ENCODE measurements around the gene GP1BB. TPM values are rescaled to one million over a fixed set of nuclear protein-coding genes. Genes with fewer than 3 reads are reported as not detected.

Gene GP1BB
- total RNA-seq, 2 experiments from 2014 or later = not detected

GRCh38 chr22:19757985-19758895 is 34.9 kb downstream of the GP1BB start:
- CTCF ChIA-PET = interaction anchor here (0.8 kb wide), 1 partner anchor 32 kb away, joined by 3 read pairs; no protein-coding TSS in a partner anchor
- H3K36me3 Mint-ChIP-seq (ENCODE audit: low read depth) = peaks cover 5% of the 10 kb centered on the region
- POLR2A ChIA-PET = no interaction called here
- H3K4me1 Mint-ChIP-seq = peaks cover 25% of the 10 kb centered on the region
- H3K9me3 Mint-ChIP-seq = no peaks in the 10 kb centered on the region
- no peak overlapping the region for H3K27ac Mint-ChIP-seq
- H3K4me3 Mint-ChIP-seq = no peak overlapping the region
- DNase-seq = no peak
- H3K27me3 Mint-ChIP-seq = peaks cover 72% of the 10 kb centered on the region

- ChIA-PET POLR2A (no interaction called here), CTCF (no interaction called here)
- Mint-ChIP-seq H3K4me1 (peaks cover 25% of the 10 kb centered on the region), H3K4me3 (no peak overlapping the region), H3K9me3 (no peaks in the 10 kb centered on the region), H3K36me3 (ENCODE audit: low read depth) (peaks cover 5% of the 10 kb centered on the region), H3K27me3 (peaks cover 73% of the 10 kb centered on the region), H3K27ac (no peak overlapping the region)
- no peak for DNase-seq
Measured at GRCh38 chr22:19758896-19759426, 35.6 kb downstream of the GP1BB start.

GRCh38 chr22:19759427-19760057 is 36.2 kb downstream of the GP1BB start:
- POLR2A ChIA-PET = no interaction called here
- H3K4me3 Mint-ChIP-seq = peak overlapping the region; percentile 62
- peaks cover 25% of the 10 kb centered on the region for H3K4me1 Mint-ChIP-seq
- no peaks in the 10 kb centered on the region for H3K9me3 Mint-ChIP-seq
- no peak for DNase-seq
- peaks cover 5% of the 10 kb centered on the region for H3K36me3 Mint-ChIP-seq (ENCODE audit: low read depth)
- peak overlapping the region; percentile 21 for H3K27ac Mint-ChIP-seq
- CTCF ChIA-PET = no interaction called here
- H3K27me3 Mint-ChIP-seq = peaks cover 72% of the 10 kb centered on the region

GRCh38 chr22:19760058-19760950 is 37.0 kb downstream of the GP1BB start, which contains the start of gene TBX1:
TBX1 (plus strand) TSS chr22:19760778; CDS start chr22:19760844, 66 bp downstream.
- POLR2A ChIA-PET = no interaction called here
- Mint-ChIP-seq H3K9me3 (no peaks in the 10 kb centered on the region), H3K4me3 (peak within 1 kb of the TSS; percentile 62), H3K27me3 (peaks cover 73% of the 10 kb centered on the region), H3K27ac (peak within 1 kb of the TSS; percentile 21), H3K36me3 (ENCODE audit: low read depth) (peaks cover 5% of the 10 kb centered on the region), H3K4me1 (peaks cover 28% of the 10 kb centered on the region)
- DNase-seq = no peak
- CTCF ChIA-PET = no interaction called here

GRCh38 chr22:19760951-19761724 is 37.8 kb downstream of the GP1BB start:
- Mint-ChIP-seq H3K36me3 (ENCODE audit: low read depth) (peaks cover 5% of the 10 kb centered on the region), H3K27ac (no peak overlapping the region), H3K27me3 (peaks cover 69% of the 10 kb centered on the region), H3K4me3 (no peak overlapping the region), H3K4me1 (peaks cover 27% of the 10 kb centered on the region), H3K9me3 (no peaks in the 10 kb centered on the region)
- ChIA-PET CTCF (no interaction called here), POLR2A (no interaction called here)
- DNase-seq = no peak

- ChIA-PET CTCF (interaction anchor here (0.9 kb wide), 1 partner anchor 9 kb away, joined by 3 read pairs; no protein-coding TSS in a partner anchor), POLR2A (no interaction called here)
- no peak for DNase-seq
- Mint-ChIP-seq H3K27ac (no peak overlapping the region), H3K9me3 (no peaks in the 10 kb centered on the region), H3K4me3 (no peak overlapping the region), H3K36me3 (ENCODE audit: low read depth) (peaks cover 4% of the 10 kb centered on the region), H3K4me1 (peaks cover 23% of the 10 kb centered on the region), H3K27me3 (peaks cover 66% of the 10 kb centered on the region)
Measured at GRCh38 chr22:19761725-19762567, 38.6 kb downstream of the GP1BB start.

- ChIA-PET CTCF (interaction anchor here (0.9 kb wide), 1 partner anchor 8 kb away, joined by 3 read pairs; no protein-coding TSS in a partner anchor), POLR2A (no interaction called here)
- peaks cover 23% of the 10 kb centered on the region for H3K4me1 Mint-ChIP-seq
- H3K27ac Mint-ChIP-seq = no peak overlapping the region
- peaks cover 67% of the 10 kb centered on the region for H3K27me3 Mint-ChIP-seq
- no peak for DNase-seq
- no peak overlapping the region for H3K4me3 Mint-ChIP-seq
- H3K9me3 Mint-ChIP-seq = no peaks in the 10 kb centered on the region
- H3K36me3 Mint-ChIP-seq (ENCODE audit: low read depth) = peaks cover 4% of the 10 kb centered on the region
Measured at GRCh38 chr22:19762568-19763457, 39.5 kb downstream of the GP1BB start.

GRCh38 chr22:19763458-19764298 is 40.3 kb downstream of the GP1BB start:
- DNase-seq = no peak
- CTCF ChIA-PET = interaction anchor here (1.3 kb wide), 1 partner anchor 34 kb away, joined by 4 read pairs; no protein-coding TSS in a partner anchor
- Mint-ChIP-seq H3K4me1 (peaks cover 25% of the 10 kb centered on the region), H3K9me3 (no peaks in the 10 kb centered on the region), H3K4me3 (no peak overlapping the region), H3K36me3 (ENCODE audit: low read depth) (peaks cover 4% of the 10 kb centered on the region), H3K27ac (no peak overlapping the region), H3K27me3 (peaks cover 69% of the 10 kb centered on the region)
- POLR2A ChIA-PET = no interaction called here

GRCh38 chr22:19764299-19764593 is 40.9 kb downstream of the GP1BB start:
- Mint-ChIP-seq H3K9me3 (no peaks in the 10 kb centered on the region), H3K4me1 (peaks cover 25% of the 10 kb centered on the region), H3K27me3 (peaks cover 69% of the 10 kb centered on the region), H3K36me3 (ENCODE audit: low read depth) (peaks cover 4% of the 10 kb centered on the region), H3K27ac (no peak overlapping the region), H3K4me3 (no peak overlapping the region)
- DNase-seq = no peak
- ChIA-PET POLR2A (no interaction called here), CTCF (interaction anchor here (1.3 kb wide), 1 partner anchor 34 kb away, joined by 4 read pairs; no protein-coding TSS in a partner anchor)
